Hematopoietic multipotent progenitor cell treated with erythropoietin and hydrocortisone succinate and interleukin-3 and kit ligand, for 15 days (in vitro differentiated cells): Measurements from ENCODE around the gene PTPRB.

Experiments used
- DNase-seq: peaks from one replicate; pipeline ENCODE4 v3.0.0-alpha.2; 2015; ENCODE audit warnings: low spot score

PTPRB gene

GRCh38 chr12:70592664-70593063, 44.6 kb downstream of the PTPRB start:
- no peak for DNase-seq

- DNase-seq = no peak
Measured at GRCh38 chr12:70590549-70591226, 46.5 kb downstream of the PTPRB start.

- peak; percentile 35 for DNase-seq
Measured at GRCh38 chr12:70590051-70590450, 47.2 kb downstream of the PTPRB start.

- DNase-seq = no peak
Measured at GRCh38 chr12:70584332-70584731, 52.9 kb downstream of the PTPRB start.

DNA sequence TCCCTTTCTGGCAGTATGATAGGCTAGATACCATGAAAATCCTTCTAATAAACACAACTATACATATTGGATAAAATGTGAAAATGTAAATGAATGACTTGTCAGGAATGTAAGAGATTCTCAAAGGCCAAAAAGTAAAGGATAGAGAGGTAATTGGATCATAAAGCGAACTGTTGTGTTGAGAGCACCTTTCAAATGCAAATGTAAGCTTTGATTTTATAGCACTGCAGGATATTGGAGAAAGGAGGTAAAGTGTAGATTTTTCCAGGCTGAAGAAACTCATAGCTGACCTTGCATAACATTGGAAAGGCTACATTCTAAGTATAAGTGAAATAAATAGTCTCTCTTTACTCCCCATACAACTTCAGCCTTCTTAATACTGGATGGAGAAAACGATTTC, 54.0 kb downstream of the PTPRB start:
- no peak for DNase-seq

- DNase-seq = no peak
Measured at GRCh38 chr12:70581208-70581607, 56.0 kb downstream of the PTPRB start.

- no peak for DNase-seq
Measured at GRCh38 chr12:70577283-70577634, 60.0 kb downstream of the PTPRB start.

DNA sequence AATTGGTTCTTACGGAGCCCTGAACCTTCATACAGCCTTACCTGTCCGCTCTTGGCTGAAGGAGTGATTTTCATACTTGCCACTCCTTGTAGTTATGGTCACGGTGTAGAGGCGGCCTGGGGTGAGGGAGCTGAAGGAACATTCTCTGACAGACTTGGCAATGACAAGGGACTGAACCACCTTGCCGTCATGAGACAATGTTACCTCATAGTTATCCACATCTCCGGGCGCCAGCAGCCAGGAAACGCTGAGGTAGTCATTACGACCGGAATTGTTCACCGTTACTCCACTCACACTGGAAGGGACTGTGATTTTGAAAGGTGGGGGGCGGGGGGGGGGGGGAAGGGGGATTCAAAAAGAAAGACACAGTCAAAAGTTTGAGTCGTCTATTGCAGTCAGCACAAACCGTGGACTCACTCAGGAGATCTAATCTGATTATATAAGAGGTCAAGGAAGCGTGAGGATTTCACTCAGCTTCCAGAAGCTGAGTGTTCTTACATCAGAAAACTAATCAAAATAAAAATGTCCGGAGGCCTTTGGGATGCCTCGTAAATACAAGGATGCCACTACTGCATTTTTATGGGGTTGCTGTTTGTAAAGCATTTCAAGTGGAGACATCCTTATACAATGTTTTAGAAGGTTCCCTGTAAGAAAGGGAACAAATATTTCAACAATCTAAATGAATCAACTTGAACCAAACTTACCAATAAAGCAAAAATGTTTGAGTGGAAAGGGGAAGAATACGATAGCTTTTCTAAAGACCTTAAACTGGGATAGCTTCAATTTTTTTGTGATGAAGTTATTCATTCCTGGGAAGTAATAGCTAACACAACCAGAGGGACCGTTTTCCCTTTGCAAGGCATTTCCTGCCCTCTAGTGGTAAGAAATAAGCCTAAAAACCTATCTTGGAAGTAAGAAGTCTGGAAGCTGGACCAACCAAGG, 60.6 kb downstream of the PTPRB start:
- DNase-seq = peak; percentile 48

- DNase-seq = no peak
Measured at GRCh38 chr12:70571705-70572268, 65.4 kb downstream of the PTPRB start.

- DNase-seq = no peak
Measured at GRCh38 chr12:70571029-70571428, 66.2 kb downstream of the PTPRB start.

GRCh38 chr12:70561550-70561949, 75.7 kb downstream of the PTPRB start:
- DNase-seq = no peak

DNA sequence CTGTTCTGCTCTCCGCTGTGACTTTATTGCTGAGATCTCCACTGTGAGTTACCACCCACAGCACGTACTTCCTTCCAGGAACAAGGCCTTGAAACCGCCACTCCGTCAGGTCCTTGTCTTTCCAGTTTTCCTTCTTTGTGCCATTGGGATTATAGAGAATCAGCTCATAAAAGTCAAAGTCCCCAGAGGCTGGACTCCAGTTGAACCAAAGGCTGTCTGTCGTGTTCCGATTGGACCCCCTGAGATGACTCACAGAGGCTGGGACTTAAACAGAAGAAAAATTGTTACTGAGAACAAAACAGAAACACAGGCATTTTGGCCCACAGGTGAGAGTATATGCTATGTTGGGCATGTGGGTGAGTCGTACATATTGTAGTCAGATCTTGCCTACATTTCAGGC, 76.6 kb downstream of the PTPRB start:
- no peak for DNase-seq

GRCh38 chr12:70559390-70559789, 77.8 kb downstream of the PTPRB start:
- DNase-seq = no peak

GRCh38 chr12:70557583-70558191, 79.5 kb downstream of the PTPRB start:
- no peak for DNase-seq

GRCh38 chr12:70556179-70556869, 80.9 kb downstream of the PTPRB start:
- DNase-seq = no peak

DNA sequence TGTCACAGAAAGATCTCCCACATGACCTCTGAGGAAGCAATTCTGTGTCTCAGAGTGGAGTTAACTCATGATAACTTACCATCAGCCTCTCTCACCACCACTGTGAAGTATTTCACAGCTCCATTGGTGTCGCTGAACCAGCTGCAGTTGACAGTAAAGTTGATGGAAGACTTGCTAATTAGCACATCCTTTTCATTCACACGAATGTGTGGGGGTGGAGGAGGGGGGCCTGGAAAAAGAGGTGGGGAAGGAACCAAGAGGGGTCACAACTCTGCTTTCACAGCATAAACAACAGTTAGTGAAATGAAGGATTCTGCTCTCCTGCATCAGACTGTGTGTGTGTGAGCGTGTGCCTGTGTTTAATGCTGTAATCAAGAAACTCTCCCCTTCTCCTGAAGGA, 82.1 kb downstream of the PTPRB start:
- no peak for DNase-seq

GRCh38 chr12:70553391-70553859, 83.8 kb downstream of the PTPRB start:
- no peak for DNase-seq

- no peak for DNase-seq
Measured at GRCh38 chr12:70551731-70552130, 85.5 kb downstream of the PTPRB start.

DNA sequence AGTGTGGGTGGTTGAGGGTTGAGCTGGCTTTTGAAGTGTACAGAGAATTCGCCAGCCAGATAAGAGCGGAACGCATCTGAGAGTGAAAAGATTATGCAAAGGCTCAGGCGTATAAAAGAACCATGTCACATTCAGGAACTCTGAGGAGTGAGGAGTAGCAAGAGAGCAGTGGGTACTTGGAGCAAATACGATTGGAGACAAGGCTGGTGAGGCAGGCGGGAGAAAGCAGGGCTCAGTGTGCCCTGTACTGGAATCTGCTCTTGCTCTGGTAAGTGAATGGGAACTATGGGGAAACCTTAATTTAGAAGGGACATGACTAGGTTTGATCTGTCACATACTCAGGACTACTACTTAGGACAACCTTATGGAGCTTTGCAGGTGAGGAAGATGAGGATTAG, 87.0 kb downstream of the PTPRB start:
- DNase-seq = no peak

DNA sequence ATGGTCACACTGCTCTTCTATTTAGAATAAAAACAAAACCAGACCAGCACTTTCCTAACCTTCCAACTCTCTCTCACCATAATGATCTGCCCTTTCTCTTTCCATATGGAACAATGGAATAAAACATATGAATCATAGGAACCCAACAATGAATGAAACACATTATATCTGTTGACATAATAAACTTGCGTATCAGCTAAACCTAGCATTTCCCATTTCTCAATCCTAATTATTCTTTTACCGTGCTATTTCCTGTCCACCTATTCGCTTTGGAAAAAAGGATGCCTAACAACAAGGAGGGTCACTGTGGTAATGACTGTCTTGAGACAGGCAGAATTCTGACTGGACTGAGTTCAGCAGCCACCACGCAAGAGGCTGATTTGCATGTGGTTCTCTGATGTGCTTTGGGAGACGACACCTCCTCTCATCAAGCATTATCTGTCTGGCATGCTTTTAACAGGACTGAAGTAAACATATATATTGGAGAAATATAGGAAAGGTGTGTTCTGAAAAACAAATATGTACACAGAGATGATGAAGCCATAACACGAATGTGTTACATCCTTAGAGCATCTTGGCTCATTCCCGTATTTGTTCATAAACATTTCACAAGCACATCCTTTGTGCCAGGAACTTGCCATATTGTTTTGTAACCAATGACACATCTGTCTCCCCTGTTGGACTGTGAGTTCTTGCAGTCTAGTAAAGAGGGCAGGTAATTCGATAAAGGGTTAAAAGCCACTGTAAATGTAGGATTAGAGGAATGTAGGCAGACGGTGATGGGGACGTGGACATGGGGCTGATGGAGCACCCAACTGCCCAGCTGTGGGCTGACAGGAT, 87.7 kb downstream of the PTPRB start:
- DNase-seq = no peak

GRCh38 chr12:70543444-70543843, 93.8 kb downstream of the PTPRB start:
- DNase-seq = no peak
